ENCODE measurements around the gene RELL2. TPM values are rescaled to one million over a fixed set of nuclear protein-coding genes. Genes with fewer than 3 reads are reported as not detected.

Gene RELL2
- total and polyA plus RNA-seq, 2 experiments from 2014 or later = 16.9 to 17.3 TPM

GRCh38 chr5:141665995-141666940 is 29.5 kb downstream of the RELL2 start:
- 95% methylated on average over 17 of the region's 18 CpGs for WGBS (ENCODE audit: low lambda C conversion rate, missing lambda C conversion rate)
- H3K9me2 ChIP-seq (replicated peaks; ENCODE audit: insufficient read depth) = no peaks in the 10 kb centered on the region
- TF ChIP-seq EZH2phosphoT487 (IDR thresholded peaks at IDR 0.05; ENCODE audit: low read depth, severe bottlenecking, unreplicated experiment) (no peak), CTCF (IDR thresholded peaks at IDR 0.05; ENCODE audit: poor library complexity) (no peak), EZH2 (IDR thresholded peaks at IDR 0.05; ENCODE audit: borderline replicate concordance) (no peak)
- H3K4me2 ChIP-seq = no peak overlapping the region
- H3K79me2 ChIP-seq = no peaks in the 10 kb centered on the region
- no peaks in the 10 kb centered on the region for H4K20me1 ChIP-seq (ENCODE audit: insufficient read depth, poor library complexity, severe bottlenecking)
- DNase-seq (ENCODE audit: low spot score) = no peak
- H3K9me3 ChIP-seq (ENCODE audit: low read depth) = no peaks in the 10 kb centered on the region
- no peak overlapping the region for H3K27ac ChIP-seq
- no peak overlapping the region for H3K4me3 ChIP-seq
- no peaks in the 10 kb centered on the region for H3K27me3 ChIP-seq
- no peaks in the 10 kb centered on the region for H3K36me3 ChIP-seq (replicated peaks; ENCODE audit: insufficient read depth, low read depth)
- H3K4me1 ChIP-seq (ENCODE audit: insufficient read depth) = no peaks in the 10 kb centered on the region
- H2AFZ ChIP-seq = no peak overlapping the region

- H3K9me2 ChIP-seq (replicated peaks; ENCODE audit: insufficient read depth) = no peaks in the 10 kb centered on the region
- WGBS (ENCODE audit: low lambda C conversion rate, missing lambda C conversion rate) = 89% methylated on average over 8 of the region's 8 CpGs
- no peak overlapping the region for H3K27ac ChIP-seq
- no peaks in the 10 kb centered on the region for H3K27me3 ChIP-seq
- H3K4me2 ChIP-seq = no peak overlapping the region
- no peak overlapping the region for H2AFZ ChIP-seq
- TF ChIP-seq EZH2 (IDR thresholded peaks at IDR 0.05; ENCODE audit: borderline replicate concordance) (no peak), CTCF (IDR thresholded peaks at IDR 0.05; ENCODE audit: poor library complexity) (no peak), EZH2phosphoT487 (IDR thresholded peaks at IDR 0.05; ENCODE audit: low read depth, severe bottlenecking, unreplicated experiment) (no peak)
- no peaks in the 10 kb centered on the region for H4K20me1 ChIP-seq (ENCODE audit: insufficient read depth, poor library complexity, severe bottlenecking)
- no peaks in the 10 kb centered on the region for H3K9me3 ChIP-seq (ENCODE audit: low read depth)
- no peak overlapping the region for H3K4me3 ChIP-seq
- H3K79me2 ChIP-seq = no peaks in the 10 kb centered on the region
- no peaks in the 10 kb centered on the region for H3K36me3 ChIP-seq (replicated peaks; ENCODE audit: insufficient read depth, low read depth)
- DNase-seq (ENCODE audit: low spot score) = no peak
- no peaks in the 10 kb centered on the region for H3K4me1 ChIP-seq (ENCODE audit: insufficient read depth)
These were observed 31.9 kb downstream of the RELL2 start for GRCh38 chr5:141668601-141669265.

- Histone ChIP-seq H3K9me3 (ENCODE audit: low read depth) (no peaks in the 10 kb centered on the region), H3K4me1 (ENCODE audit: insufficient read depth) (no peaks in the 10 kb centered on the region), H4K20me1 (ENCODE audit: insufficient read depth, poor library complexity, severe bottlenecking) (no peaks in the 10 kb centered on the region), H2AFZ (no peak overlapping the region), H3K36me3 (replicated peaks; ENCODE audit: insufficient read depth, low read depth) (no peaks in the 10 kb centered on the region), H3K4me2 (no peak overlapping the region), H3K27ac (no peak overlapping the region), H3K27me3 (no peaks in the 10 kb centered on the region), H3K9me2 (replicated peaks; ENCODE audit: insufficient read depth) (no peaks in the 10 kb centered on the region), H3K79me2 (no peaks in the 10 kb centered on the region), H3K4me3 (no peak overlapping the region)
- no peak for DNase-seq (ENCODE audit: low spot score)
- TF ChIP-seq EZH2phosphoT487 (IDR thresholded peaks at IDR 0.05; ENCODE audit: low read depth, severe bottlenecking, unreplicated experiment) (no peak), EZH2 (IDR thresholded peaks at IDR 0.05; ENCODE audit: borderline replicate concordance) (no peak), CTCF (IDR thresholded peaks at IDR 0.05; ENCODE audit: poor library complexity) (no peak)
- 81% methylated on average over 4 of the region's 4 CpGs for WGBS (ENCODE audit: low lambda C conversion rate, missing lambda C conversion rate)
These were observed 32.7 kb downstream of the RELL2 start for GRCh38 chr5:141669520-141669919.

Data from hepatocyte (in vitro differentiated cells).